ENCODE measurements around the gene TSTD1.
"Not testable (repeated sequence)": the region's sequence is repeated elsewhere in the genome, so short reads cannot be mapped to it uniquely, and the experiment has no call there.

TSTD1 gene

DNA sequence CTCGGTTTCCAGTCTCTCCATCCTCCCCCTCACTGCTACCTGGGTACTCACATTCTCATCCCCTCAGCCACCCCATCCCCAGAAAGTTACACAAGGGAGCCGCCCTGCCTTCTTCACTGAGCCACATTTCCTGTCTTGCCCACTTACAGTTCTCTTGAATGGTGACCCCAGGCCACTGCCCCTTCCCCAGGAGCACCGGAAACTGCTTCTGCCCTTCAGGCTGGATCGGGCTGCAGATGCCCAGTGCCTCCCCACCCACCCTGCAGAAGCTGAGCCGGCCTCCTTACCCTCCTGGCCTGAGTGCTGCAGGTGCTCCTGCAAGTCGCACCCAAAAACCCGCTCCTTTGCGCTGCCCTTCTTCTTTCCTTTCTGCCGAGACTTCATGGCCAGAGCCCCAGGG, 30.5 kb upstream of the TSTD1 start:
- no peak for FAIRE-seq
- DNase-seq (ENCODE audit: insufficient read length, low spot score) = no peak
- TF ChIP-seq, protein P1, sequence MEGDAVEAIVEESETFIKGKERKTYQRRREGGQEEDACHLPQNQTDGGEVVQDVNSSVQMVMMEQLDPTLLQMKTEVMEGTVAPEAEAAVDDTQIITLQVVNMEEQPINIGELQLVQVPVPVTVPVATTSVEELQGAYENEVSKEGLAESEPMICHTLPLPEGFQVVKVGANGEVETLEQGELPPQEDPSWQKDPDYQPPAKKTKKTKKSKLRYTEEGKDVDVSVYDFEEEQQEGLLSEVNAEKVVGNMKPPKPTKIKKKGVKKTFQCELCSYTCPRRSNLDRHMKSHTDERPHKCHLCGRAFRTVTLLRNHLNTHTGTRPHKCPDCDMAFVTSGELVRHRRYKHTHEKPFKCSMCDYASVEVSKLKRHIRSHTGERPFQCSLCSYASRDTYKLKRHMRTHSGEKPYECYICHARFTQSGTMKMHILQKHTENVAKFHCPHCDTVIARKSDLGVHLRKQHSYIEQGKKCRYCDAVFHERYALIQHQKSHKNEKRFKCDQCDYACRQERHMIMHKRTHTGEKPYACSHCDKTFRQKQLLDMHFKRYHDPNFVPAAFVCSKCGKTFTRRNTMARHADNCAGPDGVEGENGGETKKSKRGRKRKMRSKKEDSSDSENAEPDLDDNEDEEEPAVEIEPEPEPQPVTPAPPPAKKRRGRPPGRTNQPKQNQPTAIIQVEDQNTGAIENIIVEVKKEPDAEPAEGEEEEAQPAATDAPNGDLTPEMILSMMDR (IDR thresholded peaks at IDR 0.05; ENCODE audit: insufficient read depth, missing control alignments) = no peak

GRCh38 chr1:161068306-161069234, 29.8 kb upstream of the TSTD1 start:
- DNase-seq (ENCODE audit: insufficient read length, low spot score) = no peak
- FAIRE-seq = no peak
- TF ChIP-seq, protein P1 (IDR thresholded peaks at IDR 0.05; ENCODE audit: insufficient read depth, missing control alignments) = no peak

- FAIRE-seq = no peak
- DNase-seq (ENCODE audit: insufficient read length, low spot score) = no peak
- TF ChIP-seq, protein P1 (IDR thresholded peaks at IDR 0.05; ENCODE audit: insufficient read depth, missing control alignments) = no peak
Observed at GRCh38 chr1:161066694-161067093, 27.9 kb upstream of the TSTD1 start.

- DNase-seq (ENCODE audit: insufficient read length, low spot score); FAIRE-seq: not testable (repeated sequence)
Observed at GRCh38 chr1:161065681-161066080, 26.9 kb upstream of the TSTD1 start.

- DNase-seq (ENCODE audit: insufficient read length, low spot score); FAIRE-seq: not testable (repeated sequence)
Observed at GRCh38 chr1:161063936-161064335, 25.2 kb upstream of the TSTD1 start.

DNA sequence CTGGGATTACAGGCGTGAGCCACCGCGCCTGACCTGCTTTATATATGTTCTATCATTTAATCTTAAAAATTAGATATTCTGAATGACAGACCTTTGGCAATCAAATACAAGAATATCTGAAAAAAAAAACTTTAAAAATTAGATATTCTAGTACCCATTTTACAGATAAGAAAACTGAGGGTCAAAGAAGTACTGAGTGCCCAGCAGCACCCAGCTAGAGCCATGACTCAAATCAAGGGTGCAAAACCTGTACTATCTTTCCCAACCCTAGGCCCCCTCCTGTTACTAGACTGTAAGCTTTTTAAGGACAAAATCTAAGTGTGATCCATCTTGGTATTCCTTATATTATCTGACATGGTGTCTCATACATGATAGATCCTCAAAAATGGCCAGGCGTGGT, 22.7 kb upstream of the TSTD1 start:
- FAIRE-seq (no peak), DNase-seq (ENCODE audit: insufficient read length, low spot score) (no peak)
- TF ChIP-seq, protein P1 (IDR thresholded peaks at IDR 0.05; ENCODE audit: insufficient read depth, missing control alignments) = no peak

- no peak for FAIRE-seq
- TF ChIP-seq, protein P1 (IDR thresholded peaks at IDR 0.05; ENCODE audit: insufficient read depth, missing control alignments) = no peak
- DNase-seq (ENCODE audit: insufficient read length, low spot score) = no peak
Observed at GRCh38 chr1:161059293-161059692, 20.5 kb upstream of the TSTD1 start.

DNA sequence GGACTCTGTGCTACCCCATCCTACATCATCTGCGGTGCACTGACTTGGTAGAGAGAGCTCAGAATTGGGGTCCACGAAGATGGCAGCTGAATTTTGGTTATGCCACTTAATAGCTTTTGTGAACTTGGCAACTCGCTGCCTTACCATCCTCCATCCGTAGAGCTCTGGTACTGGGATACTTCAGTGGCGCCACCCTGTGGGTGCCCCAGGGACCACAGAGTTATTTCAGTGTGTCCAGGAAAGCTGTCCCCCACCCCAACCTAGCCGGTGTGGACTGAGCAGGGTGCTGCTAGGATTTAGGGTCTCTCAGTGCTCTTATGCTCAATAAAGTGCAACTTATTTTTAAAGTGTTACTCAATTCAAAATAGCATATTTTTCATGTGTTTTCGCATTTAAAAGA, 16.0 kb upstream of the TSTD1 start:
- no peak for DNase-seq (ENCODE audit: insufficient read length, low spot score)
- FAIRE-seq = no peak
- TF ChIP-seq, protein P1 (IDR thresholded peaks at IDR 0.05; ENCODE audit: insufficient read depth, missing control alignments) = no peak
